OCI-LY3 (cell line): ENCODE data around the gene NFIA.

Experiments used
- H2AFZ ChIP-seq: fragments of 200-600, 300-600 bp; shearing (Covaris generic); 2 replicates; pipeline ENCODE4 v1.6.0; 2014; ENCODE audit warnings: antibody characterized with exemption, low read depth, low read length
- H3K27ac ChIP-seq: fragments of 200-600, 300-600 bp; sonication (generic); 2 replicates; pipeline ENCODE4 v1.5.1; 2014; ENCODE audit warnings: mild to moderate bottlenecking, low read length, moderate library complexity, mixed read lengths
- H3K27me3 ChIP-seq: fragments of 200-600, 300-600 bp; sonication (generic); 2 replicates; pipeline ENCODE4 v1.6.1; 2014; ENCODE audit warnings: low read depth, low read length, mixed read lengths
- H3K36me3 ChIP-seq: fragments of 200-600, 300-600 bp; sonication (generic); replicated peaks from 2 replicates; pipeline ENCODE3; 2014; ENCODE audit warnings: low read depth, low read length, mixed read lengths
- H3K4me1 ChIP-seq: fragments of 300-600, 200-600 bp; sonication (generic); 2 replicates; pipeline ENCODE4 v1.6.1; 2014; ENCODE audit warnings: low read length, mixed read lengths
- H3K4me2 ChIP-seq: fragments of 200-600, 300-600 bp; sonication (generic); 2 replicates; pipeline ENCODE4 v1.6.1; 2014; ENCODE audit warnings: low read length, mixed read lengths
- H3K4me3 ChIP-seq: fragments of 300-600, 200-600 bp; sonication (generic); 2 replicates; pipeline ENCODE4 v1.5.1; 2014; ENCODE audit warnings: antibody characterized with exemption, mild to moderate bottlenecking, low read length, moderate library complexity
- H3K79me2 ChIP-seq: fragments of 300-600, 200-600 bp; shearing (Covaris generic); 2 replicates; pipeline ENCODE4 v1.6.1; 2014; ENCODE audit warnings: mild to moderate bottlenecking, low read length, mixed read lengths
- H3K9ac ChIP-seq: fragments of 300-600, 200-600 bp; shearing (Covaris generic); 2 replicates; pipeline ENCODE4 v1.6.0; 2014; ENCODE audit warnings: mild to moderate bottlenecking, low read length, moderate library complexity
- H3K9me3 ChIP-seq: fragments of 200-600, 300-600 bp; shearing (Covaris generic); 2 replicates; pipeline ENCODE4 v1.6.1; 2014; ENCODE audit warnings: low read length, mixed read lengths; ENCODE audit not compliant: insufficient read depth
- H4K20me1 ChIP-seq: fragments of 200-600, 300-600 bp; sonication (generic); 2 replicates; pipeline ENCODE4 v1.6.1; 2016; ENCODE audit warnings: low read length, mixed read lengths; ENCODE audit not compliant: insufficient read depth
- EZH2phosphoT487 ChIP-seq: fragments of 200-600 bp; shearing (Covaris generic); IDR thresholded peaks from 2 replicates; pipeline ENCODE4 v1.6.1; 2018; ENCODE audit warnings: antibody characterized with exemption, mixed run types, low read depth
- TF ChIP-seq, protein P1 (sequence below): fragments of 200-600, 300-600 bp; sonication (generic); IDR thresholded peaks from 2 replicates; pipeline ENCODE4 v1.5.1; 2014; ENCODE audit warnings: antibody characterized with exemption, low read length, low read depth

Gene NFIA

DNA sequence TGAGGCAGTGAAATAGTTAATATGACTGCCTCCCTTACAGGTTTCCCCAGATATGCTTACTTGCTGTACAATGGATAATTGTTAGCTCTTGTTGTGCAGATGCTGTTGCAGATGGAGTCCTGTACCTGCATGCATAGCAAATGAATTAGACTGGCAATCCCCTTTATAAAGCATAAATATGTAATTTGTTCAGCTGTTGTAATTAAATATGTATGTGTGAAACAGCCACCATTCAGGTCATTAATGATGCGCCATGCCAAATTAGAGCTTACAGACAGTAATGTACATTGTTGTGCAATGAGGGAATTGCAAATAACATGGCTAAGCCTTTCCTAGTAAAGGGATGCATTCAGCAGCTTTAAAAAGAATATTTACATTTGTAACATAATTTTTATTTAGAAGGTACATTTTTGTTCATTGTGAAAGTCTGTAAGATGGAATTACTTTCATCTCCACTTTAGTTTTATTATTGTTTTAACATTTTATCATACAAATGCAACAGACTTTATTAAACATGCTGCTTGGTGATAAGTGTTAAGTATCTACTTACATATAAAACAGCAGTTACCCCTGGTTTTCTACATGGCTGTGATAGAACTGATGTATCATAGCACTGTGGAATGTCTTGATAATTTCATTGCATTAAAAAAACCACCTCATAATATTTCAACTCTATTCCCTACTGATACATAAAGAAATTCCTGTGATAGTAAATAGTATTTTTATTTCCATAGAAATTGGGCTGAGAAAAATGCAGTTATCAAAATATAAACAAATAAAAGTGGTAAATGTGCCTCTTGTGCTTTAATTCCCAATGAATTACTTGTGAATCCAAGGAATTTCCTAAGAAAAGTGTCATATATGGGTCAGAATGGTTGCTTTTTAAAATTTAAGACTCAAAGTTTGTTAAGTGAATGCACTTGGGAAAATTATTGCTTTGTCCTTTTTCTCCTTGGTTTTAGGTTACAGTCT is 99.0 kb downstream of the NFIA start:
- Histone ChIP-seq H3K9ac (no peak overlapping the region), H3K4me3 (no peak overlapping the region), H3K9me3 (no peaks in the 10 kb centered on the region), H4K20me1 (no peaks in the 10 kb centered on the region), H3K79me2 (no peaks in the 10 kb centered on the region), H3K4me2 (no peak overlapping the region), H3K27ac (no peak overlapping the region), H3K36me3 (no peaks in the 10 kb centered on the region), H3K27me3 (no peaks in the 10 kb centered on the region), H3K4me1 (no peaks in the 10 kb centered on the region), H2AFZ (no peak overlapping the region)
- no peak for TF ChIP-seq EZH2phosphoT487
- TF ChIP-seq, protein P1, sequence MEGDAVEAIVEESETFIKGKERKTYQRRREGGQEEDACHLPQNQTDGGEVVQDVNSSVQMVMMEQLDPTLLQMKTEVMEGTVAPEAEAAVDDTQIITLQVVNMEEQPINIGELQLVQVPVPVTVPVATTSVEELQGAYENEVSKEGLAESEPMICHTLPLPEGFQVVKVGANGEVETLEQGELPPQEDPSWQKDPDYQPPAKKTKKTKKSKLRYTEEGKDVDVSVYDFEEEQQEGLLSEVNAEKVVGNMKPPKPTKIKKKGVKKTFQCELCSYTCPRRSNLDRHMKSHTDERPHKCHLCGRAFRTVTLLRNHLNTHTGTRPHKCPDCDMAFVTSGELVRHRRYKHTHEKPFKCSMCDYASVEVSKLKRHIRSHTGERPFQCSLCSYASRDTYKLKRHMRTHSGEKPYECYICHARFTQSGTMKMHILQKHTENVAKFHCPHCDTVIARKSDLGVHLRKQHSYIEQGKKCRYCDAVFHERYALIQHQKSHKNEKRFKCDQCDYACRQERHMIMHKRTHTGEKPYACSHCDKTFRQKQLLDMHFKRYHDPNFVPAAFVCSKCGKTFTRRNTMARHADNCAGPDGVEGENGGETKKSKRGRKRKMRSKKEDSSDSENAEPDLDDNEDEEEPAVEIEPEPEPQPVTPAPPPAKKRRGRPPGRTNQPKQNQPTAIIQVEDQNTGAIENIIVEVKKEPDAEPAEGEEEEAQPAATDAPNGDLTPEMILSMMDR: no peak

DNA sequence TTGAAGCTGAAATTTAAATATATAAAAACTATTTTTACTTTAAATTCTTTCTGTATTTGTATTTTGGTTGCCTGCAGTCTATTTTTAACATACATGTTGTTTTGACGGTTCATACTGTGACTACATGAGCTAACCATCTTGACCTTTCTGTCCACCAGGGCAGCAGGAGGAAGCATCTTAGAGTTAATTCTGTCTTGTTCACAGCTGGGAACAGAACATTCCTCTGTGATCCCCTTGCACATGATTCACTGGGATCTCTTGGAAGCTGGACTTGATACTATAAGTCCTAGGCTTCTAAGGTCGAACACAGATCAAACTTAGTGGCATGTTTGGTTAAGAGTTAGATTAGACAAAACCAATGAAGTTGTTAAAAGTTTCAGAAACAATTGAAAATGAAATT is 99.7 kb downstream of the NFIA start:
- no peak overlapping the region for H2AFZ ChIP-seq
- H3K36me3 ChIP-seq: no peaks in the 10 kb centered on the region
- H3K9me3 ChIP-seq: no peaks in the 10 kb centered on the region
- H3K9ac ChIP-seq: no peak overlapping the region
- H3K4me2 ChIP-seq: no peak overlapping the region
- H3K4me3 ChIP-seq: no peak overlapping the region
- no peak for TF ChIP-seq EZH2phosphoT487
- TF ChIP-seq, protein P1: no peak
- no peak overlapping the region for H3K27ac ChIP-seq
- no peaks in the 10 kb centered on the region for H3K79me2 ChIP-seq
- no peaks in the 10 kb centered on the region for H3K27me3 ChIP-seq
- H4K20me1 ChIP-seq: no peaks in the 10 kb centered on the region
- H3K4me1 ChIP-seq: no peaks in the 10 kb centered on the region

DNA sequence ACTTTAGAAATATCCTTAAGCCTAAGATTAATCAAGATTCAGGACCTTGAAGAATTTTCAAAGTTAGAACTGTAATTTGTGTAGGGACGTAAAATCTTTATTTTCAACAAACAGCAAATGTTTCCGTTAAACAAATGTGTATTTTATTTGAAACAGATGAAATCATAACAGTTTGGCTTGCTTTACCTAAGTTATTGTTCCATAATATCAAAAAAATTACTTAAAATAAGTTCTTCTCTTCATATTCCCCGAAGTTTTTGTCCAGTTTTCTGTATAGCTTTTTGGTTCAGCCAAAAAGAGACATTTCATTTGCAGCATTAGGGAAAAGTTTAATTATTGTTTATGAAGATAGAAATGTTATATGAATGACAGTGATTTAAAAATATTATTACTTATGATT is 100.1 kb downstream of the NFIA start:
- no peak overlapping the region for H3K9ac ChIP-seq
- no peaks in the 10 kb centered on the region for H3K36me3 ChIP-seq
- H3K4me2 ChIP-seq: no peak overlapping the region
- H3K4me3 ChIP-seq: no peak overlapping the region
- no peaks in the 10 kb centered on the region for H3K9me3 ChIP-seq
- no peaks in the 10 kb centered on the region for H3K79me2 ChIP-seq
- no peak for TF ChIP-seq EZH2phosphoT487
- TF ChIP-seq, protein P1: no peak
- no peaks in the 10 kb centered on the region for H3K4me1 ChIP-seq
- H3K27me3 ChIP-seq: no peaks in the 10 kb centered on the region
- no peaks in the 10 kb centered on the region for H4K20me1 ChIP-seq
- no peak overlapping the region for H3K27ac ChIP-seq
- no peak overlapping the region for H2AFZ ChIP-seq

DNA sequence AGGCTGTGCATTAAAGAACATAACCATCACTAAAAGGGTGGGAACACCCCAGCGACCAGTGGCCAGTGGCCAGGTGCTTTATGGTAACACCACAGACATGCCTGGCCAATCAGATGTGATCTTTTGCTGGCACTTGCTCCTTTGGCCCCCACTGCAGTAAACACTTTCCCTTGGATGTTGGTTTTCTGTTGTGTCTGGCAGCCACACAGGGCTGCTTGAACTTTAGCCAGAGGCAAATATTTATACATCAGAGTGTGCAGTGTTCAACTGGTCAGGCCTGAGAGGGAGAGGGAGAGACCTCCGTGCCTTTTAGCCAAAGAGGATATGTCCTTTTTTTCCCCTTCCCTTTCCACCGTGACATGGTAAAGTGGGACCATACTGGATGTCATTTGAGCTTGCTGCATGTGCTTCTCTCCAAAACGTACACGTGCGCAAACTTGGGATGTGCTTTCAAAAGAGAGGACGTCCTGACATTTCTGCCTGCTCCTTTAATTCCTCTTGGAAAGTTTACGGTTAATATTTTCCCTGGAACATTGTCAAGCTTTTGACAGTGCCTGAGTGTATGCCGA is 101.2 kb downstream of the NFIA start:
- no peaks in the 10 kb centered on the region for H3K9me3 ChIP-seq
- H4K20me1 ChIP-seq: no peaks in the 10 kb centered on the region
- no peak overlapping the region for H3K4me3 ChIP-seq
- no peak overlapping the region for H2AFZ ChIP-seq
- no peak for TF ChIP-seq EZH2phosphoT487
- TF ChIP-seq, protein P1: no peak
- no peak overlapping the region for H3K27ac ChIP-seq
- no peak overlapping the region for H3K9ac ChIP-seq
- no peaks in the 10 kb centered on the region for H3K36me3 ChIP-seq
- H3K27me3 ChIP-seq: no peaks in the 10 kb centered on the region
- no peaks in the 10 kb centered on the region for H3K4me1 ChIP-seq
- no peak overlapping the region for H3K4me2 ChIP-seq
- H3K79me2 ChIP-seq: no peaks in the 10 kb centered on the region
